Stimulated activated CD4-positive, alpha-beta T cell treated with anti-CD3 and anti-CD28 coated beads, Interleukin-4, amount 100 ng/mL, for 1 hour (primary cell): ENCODE results near the gene HPCAL1.
"Not testable (repeated sequence)": the region's sequence is repeated elsewhere in the genome, so short reads cannot be mapped to it uniquely, and the experiment has no call there.

ENCODE experiments used
- DNase-seq: peaks from one replicate; pipeline ENCODE4 v3.0.0-alpha.2; 2020

The HPCAL1 gene

GRCh38 chr2:10302479-10303180 is at the start of gene HPCAL1:
Gene HPCAL1, plus strand, starts transcription at chr2:10302904. Its CDS starts 116,854 bp downstream, at chr2:10419758.
- peak; percentile 79 for DNase-seq

- no peak for DNase-seq
Measured at GRCh38 chr2:10253596-10254372, 48.9 kb upstream of the HPCAL1 start.

GRCh38 chr2:10254373-10255188 is 48.1 kb upstream of the HPCAL1 start:
- DNase-seq: no peak

GRCh38 chr2:10255189-10256030 is 47.3 kb upstream of the HPCAL1 start:
- no peak for DNase-seq

GRCh38 chr2:10256031-10256514 is 46.6 kb upstream of the HPCAL1 start:
- DNase-seq: no peak

- DNase-seq: no peak
Measured at GRCh38 chr2:10256515-10257031, 46.1 kb upstream of the HPCAL1 start.

- no peak for DNase-seq
Measured at GRCh38 chr2:10257036-10257435, 45.7 kb upstream of the HPCAL1 start.

GRCh38 chr2:10257500-10258147 is 45.1 kb upstream of the HPCAL1 start:
- DNase-seq: no peak

GRCh38 chr2:10258326-10258725 is 44.4 kb upstream of the HPCAL1 start:
- no peak for DNase-seq

GRCh38 chr2:10258726-10259125 is 44.0 kb upstream of the HPCAL1 start:
- DNase-seq: no peak

- no peak for DNase-seq
Measured at GRCh38 chr2:10260130-10260529, 42.6 kb upstream of the HPCAL1 start.

GRCh38 chr2:10263526-10263925 is 39.2 kb upstream of the HPCAL1 start:
- DNase-seq: not testable (repeated sequence)

- no peak for DNase-seq
Measured at GRCh38 chr2:10264506-10265328, 38.0 kb upstream of the HPCAL1 start.

GRCh38 chr2:10265329-10266132 is 37.2 kb upstream of the HPCAL1 start:
- DNase-seq: no peak

- DNase-seq: no peak
Measured at GRCh38 chr2:10266133-10266620, 36.5 kb upstream of the HPCAL1 start.

GRCh38 chr2:10267036-10267435 is 35.7 kb upstream of the HPCAL1 start:
- DNase-seq: no peak

GRCh38 chr2:10267551-10268465 is 34.9 kb upstream of the HPCAL1 start:
- DNase-seq: no peak

- no peak for DNase-seq
Measured at GRCh38 chr2:10269291-10269690, 33.4 kb upstream of the HPCAL1 start.
